Uterus (tissue), 2 donors: Measurements from ENCODE around the gene TTBK2.

Experiments used
- POLR2A ChIP-seq, 2 donors: fragments of 450-650 bp; IDR thresholded peaks; one replicate each; pipeline ENCODE4 v1.6.1; 2016; ENCODE audit warnings: antibody characterized with exemption in 2 of 2, mild to moderate bottlenecking in 1 of 2, moderate library complexity in 1 of 2
- TF ChIP-seq, protein P1 (sequence below), 4 experiments: fragments of 200-600 bp in 2 of 4; fragments of 450-650 bp in 2 of 4; sonication (generic) in 2 of 4; IDR thresholded peaks; one replicate each; pipeline ENCODE4 v1.5.1; 2016 to 2019; ENCODE audit warnings: antibody characterized with exemption in 4 of 4, mild to moderate bottlenecking in 2 of 4, moderate library complexity in 1 of 4

DNA sequence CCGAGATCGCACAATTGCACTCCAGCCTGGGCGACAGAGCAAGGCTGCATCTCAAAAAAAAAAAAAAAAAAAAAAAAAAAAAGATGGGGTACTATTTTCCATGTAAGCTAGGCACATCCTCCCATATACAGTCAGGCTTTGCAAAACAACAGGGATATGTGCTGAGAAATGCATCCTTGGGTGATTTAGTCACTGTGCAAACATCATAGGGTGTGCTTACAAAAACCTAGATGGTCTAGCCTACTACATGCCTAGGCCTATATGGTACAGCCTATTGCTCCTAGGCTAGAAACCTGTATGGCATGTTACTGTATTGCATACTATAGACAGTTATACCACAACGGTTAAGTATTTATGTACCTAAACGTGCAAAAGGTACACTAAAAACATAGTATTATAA lies 75.0 kb downstream of the TTBK2 start:
- TF ChIP-seq, protein P1, sequence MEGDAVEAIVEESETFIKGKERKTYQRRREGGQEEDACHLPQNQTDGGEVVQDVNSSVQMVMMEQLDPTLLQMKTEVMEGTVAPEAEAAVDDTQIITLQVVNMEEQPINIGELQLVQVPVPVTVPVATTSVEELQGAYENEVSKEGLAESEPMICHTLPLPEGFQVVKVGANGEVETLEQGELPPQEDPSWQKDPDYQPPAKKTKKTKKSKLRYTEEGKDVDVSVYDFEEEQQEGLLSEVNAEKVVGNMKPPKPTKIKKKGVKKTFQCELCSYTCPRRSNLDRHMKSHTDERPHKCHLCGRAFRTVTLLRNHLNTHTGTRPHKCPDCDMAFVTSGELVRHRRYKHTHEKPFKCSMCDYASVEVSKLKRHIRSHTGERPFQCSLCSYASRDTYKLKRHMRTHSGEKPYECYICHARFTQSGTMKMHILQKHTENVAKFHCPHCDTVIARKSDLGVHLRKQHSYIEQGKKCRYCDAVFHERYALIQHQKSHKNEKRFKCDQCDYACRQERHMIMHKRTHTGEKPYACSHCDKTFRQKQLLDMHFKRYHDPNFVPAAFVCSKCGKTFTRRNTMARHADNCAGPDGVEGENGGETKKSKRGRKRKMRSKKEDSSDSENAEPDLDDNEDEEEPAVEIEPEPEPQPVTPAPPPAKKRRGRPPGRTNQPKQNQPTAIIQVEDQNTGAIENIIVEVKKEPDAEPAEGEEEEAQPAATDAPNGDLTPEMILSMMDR (IDR thresholded peaks at IDR 0.05), result no peak
- TF ChIP-seq POLR2A (IDR thresholded peaks at IDR 0.05), result no peak
